GOT3 (cell line): ENCODE results near the gene RAD51B.

Source experiments
- DNase-seq: peaks from one replicate; lab custom pipeline; 2025; ENCODE audit warnings: mixed read lengths; lab: John Stamatoyannopoulos, UW

RAD51B gene

GRCh38 chr14:68772761-68773381 lies 953.3 kb downstream of the RAD51B start:
- DNase-seq: no peak

GRCh38 chr14:68774771-68775613 lies 955.4 kb downstream of the RAD51B start:
- DNase-seq: no peak

GRCh38 chr14:68775614-68776126 lies 956.1 kb downstream of the RAD51B start:
- no peak for DNase-seq

GRCh38 chr14:68777644-68778043 lies 958.1 kb downstream of the RAD51B start:
- no peak for DNase-seq
